ENCODE measurements around the gene SLC16A5. TPM values are rescaled to one million over a fixed set of nuclear protein-coding genes. Genes with fewer than 3 reads are reported as not detected.

Gene SLC16A5
- polyA plus RNA-seq, 1 donor from 2014 or later = not detected

DNA sequence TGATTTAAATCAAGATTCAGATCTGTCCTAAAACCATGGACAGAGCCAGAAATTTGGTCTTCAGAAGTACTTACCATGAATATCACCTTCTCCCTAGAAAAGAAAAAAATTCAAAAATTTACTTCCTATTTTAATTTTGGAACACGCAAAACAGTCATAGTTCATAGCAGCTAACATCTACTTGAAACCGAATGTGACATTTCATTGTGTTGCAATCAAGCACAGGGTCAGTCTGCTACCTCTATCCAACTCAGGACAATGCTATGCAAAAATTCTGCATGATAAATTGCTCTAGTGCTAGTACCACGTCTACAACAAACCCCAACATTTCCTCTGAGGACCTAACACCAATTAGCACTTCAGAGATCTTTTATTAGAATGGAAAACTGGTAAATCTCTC, 58.8 kb downstream of the SLC16A5 start:
- Histone ChIP-seq H4K20me1 (ENCODE audit: insufficient read depth) (peaks cover 70% of the 10 kb centered on the region), H3K79me2 (replicated peaks; ENCODE audit: insufficient read depth, low read length) (peaks cover 68% of the 10 kb centered on the region), H3K9ac (ENCODE audit: low read length) (no peak overlapping the region), H3K9me2 (ENCODE audit: insufficient read depth, low read length) (no peaks in the 10 kb centered on the region), H3K27ac (ENCODE audit: low read length) (no peak overlapping the region), H3F3A (ENCODE audit: insufficient read depth, low read length, poor library complexity, severe bottlenecking) (no peaks in the 10 kb centered on the region), H3K4me3 (ENCODE audit: low read length) (no peak overlapping the region), H3K36me3 (ENCODE audit: insufficient read depth, low read length) (peaks cover 24% of the 10 kb centered on the region), H3K9me3 (ENCODE audit: low read length) (no peaks in the 10 kb centered on the region), H3K4me2 (ENCODE audit: low read length) (no peak overlapping the region), H3K27me3 (ENCODE audit: insufficient read depth, low read depth, low read length) (no peaks in the 10 kb centered on the region), H2AFZ (ENCODE audit: low read depth, low read length) (no peak overlapping the region)
- TF ChIP-seq MXI1 (conservative IDR thresholded peaks at IDR 0.05; ENCODE audit: poor library complexity, severe bottlenecking) (no peak), EZH2 (IDR thresholded peaks at IDR 0.05; ENCODE audit: borderline replicate concordance, insufficient read depth, low read length, poor library complexity, severe bottlenecking) (no peak), TAF1 (IDR thresholded peaks at IDR 0.05; ENCODE audit: low read depth) (no peak), RAD21 (conservative IDR thresholded peaks at IDR 0.05) (no peak), EP300 (conservative IDR thresholded peaks at IDR 0.05; ENCODE audit: poor library complexity, severe bottlenecking) (no peak), POLR2AphosphoS5 (IDR thresholded peaks at IDR 0.05) (no peak), SMC3 (conservative IDR thresholded peaks at IDR 0.05; ENCODE audit: poor library complexity) (no peak)
- TF ChIP-seq, protein P1, sequence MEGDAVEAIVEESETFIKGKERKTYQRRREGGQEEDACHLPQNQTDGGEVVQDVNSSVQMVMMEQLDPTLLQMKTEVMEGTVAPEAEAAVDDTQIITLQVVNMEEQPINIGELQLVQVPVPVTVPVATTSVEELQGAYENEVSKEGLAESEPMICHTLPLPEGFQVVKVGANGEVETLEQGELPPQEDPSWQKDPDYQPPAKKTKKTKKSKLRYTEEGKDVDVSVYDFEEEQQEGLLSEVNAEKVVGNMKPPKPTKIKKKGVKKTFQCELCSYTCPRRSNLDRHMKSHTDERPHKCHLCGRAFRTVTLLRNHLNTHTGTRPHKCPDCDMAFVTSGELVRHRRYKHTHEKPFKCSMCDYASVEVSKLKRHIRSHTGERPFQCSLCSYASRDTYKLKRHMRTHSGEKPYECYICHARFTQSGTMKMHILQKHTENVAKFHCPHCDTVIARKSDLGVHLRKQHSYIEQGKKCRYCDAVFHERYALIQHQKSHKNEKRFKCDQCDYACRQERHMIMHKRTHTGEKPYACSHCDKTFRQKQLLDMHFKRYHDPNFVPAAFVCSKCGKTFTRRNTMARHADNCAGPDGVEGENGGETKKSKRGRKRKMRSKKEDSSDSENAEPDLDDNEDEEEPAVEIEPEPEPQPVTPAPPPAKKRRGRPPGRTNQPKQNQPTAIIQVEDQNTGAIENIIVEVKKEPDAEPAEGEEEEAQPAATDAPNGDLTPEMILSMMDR (IDR thresholded peaks at IDR 0.05; ENCODE audit: poor library complexity, severe bottlenecking) = no peak
- TF ChIP-seq, protein P2, sequence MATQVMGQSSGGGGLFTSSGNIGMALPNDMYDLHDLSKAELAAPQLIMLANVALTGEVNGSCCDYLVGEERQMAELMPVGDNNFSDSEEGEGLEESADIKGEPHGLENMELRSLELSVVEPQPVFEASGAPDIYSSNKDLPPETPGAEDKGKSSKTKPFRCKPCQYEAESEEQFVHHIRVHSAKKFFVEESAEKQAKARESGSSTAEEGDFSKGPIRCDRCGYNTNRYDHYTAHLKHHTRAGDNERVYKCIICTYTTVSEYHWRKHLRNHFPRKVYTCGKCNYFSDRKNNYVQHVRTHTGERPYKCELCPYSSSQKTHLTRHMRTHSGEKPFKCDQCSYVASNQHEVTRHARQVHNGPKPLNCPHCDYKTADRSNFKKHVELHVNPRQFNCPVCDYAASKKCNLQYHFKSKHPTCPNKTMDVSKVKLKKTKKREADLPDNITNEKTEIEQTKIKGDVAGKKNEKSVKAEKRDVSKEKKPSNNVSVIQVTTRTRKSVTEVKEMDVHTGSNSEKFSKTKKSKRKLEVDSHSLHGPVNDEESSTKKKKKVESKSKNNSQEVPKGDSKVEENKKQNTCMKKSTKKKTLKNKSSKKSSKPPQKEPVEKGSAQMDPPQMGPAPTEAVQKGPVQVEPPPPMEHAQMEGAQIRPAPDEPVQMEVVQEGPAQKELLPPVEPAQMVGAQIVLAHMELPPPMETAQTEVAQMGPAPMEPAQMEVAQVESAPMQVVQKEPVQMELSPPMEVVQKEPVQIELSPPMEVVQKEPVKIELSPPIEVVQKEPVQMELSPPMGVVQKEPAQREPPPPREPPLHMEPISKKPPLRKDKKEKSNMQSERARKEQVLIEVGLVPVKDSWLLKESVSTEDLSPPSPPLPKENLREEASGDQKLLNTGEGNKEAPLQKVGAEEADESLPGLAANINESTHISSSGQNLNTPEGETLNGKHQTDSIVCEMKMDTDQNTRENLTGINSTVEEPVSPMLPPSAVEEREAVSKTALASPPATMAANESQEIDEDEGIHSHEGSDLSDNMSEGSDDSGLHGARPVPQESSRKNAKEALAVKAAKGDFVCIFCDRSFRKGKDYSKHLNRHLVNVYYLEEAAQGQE (IDR thresholded peaks at IDR 0.05; ENCODE audit: borderline replicate concordance) = no peak

GRCh38 chr17:75147878-75148546, 60.3 kb downstream of the SLC16A5 start:
- H4K20me1 ChIP-seq (ENCODE audit: insufficient read depth) = peaks cover 62% of the 10 kb centered on the region
- H2AFZ ChIP-seq (ENCODE audit: low read depth, low read length) = no peak overlapping the region
- H3K27me3 ChIP-seq (ENCODE audit: insufficient read depth, low read depth, low read length) = no peaks in the 10 kb centered on the region
- no peaks in the 10 kb centered on the region for H3K9me2 ChIP-seq (ENCODE audit: insufficient read depth, low read length)
- H3K36me3 ChIP-seq (ENCODE audit: insufficient read depth, low read length) = peaks cover 24% of the 10 kb centered on the region
- peak overlapping the region; percentile 32 for H3K4me3 ChIP-seq (ENCODE audit: low read length)
- no peaks in the 10 kb centered on the region for H3K9me3 ChIP-seq (ENCODE audit: low read length)
- H3K79me2 ChIP-seq (replicated peaks; ENCODE audit: insufficient read depth, low read length) = peaks cover 82% of the 10 kb centered on the region
- H3K4me2 ChIP-seq (ENCODE audit: low read length) = no peak overlapping the region
- H3K27ac ChIP-seq (ENCODE audit: low read length) = no peak overlapping the region
- no peak for TF ChIP-seq EZH2 (IDR thresholded peaks at IDR 0.05; ENCODE audit: borderline replicate concordance, insufficient read depth, low read length, poor library complexity, severe bottlenecking)
- TF ChIP-seq SMC3 (conservative IDR thresholded peaks at IDR 0.05; ENCODE audit: poor library complexity) = no peak
- TF ChIP-seq EP300 (conservative IDR thresholded peaks at IDR 0.05; ENCODE audit: poor library complexity, severe bottlenecking) = no peak
- TF ChIP-seq, protein P1 (IDR thresholded peaks at IDR 0.05; ENCODE audit: poor library complexity, severe bottlenecking) = no peak
- no peak for TF ChIP-seq MXI1 (conservative IDR thresholded peaks at IDR 0.05; ENCODE audit: poor library complexity, severe bottlenecking)
- TF ChIP-seq, protein P2 (IDR thresholded peaks at IDR 0.05; ENCODE audit: borderline replicate concordance) = no peak
- TF ChIP-seq RAD21 (conservative IDR thresholded peaks at IDR 0.05) = no peak
- TF ChIP-seq TAF1 (IDR thresholded peaks at IDR 0.05; ENCODE audit: low read depth) = no peak
- no peak for TF ChIP-seq POLR2AphosphoS5 (IDR thresholded peaks at IDR 0.05)
- no peak overlapping the region for H3K9ac ChIP-seq (ENCODE audit: low read length)
- no peaks in the 10 kb centered on the region for H3F3A ChIP-seq (ENCODE audit: insufficient read depth, low read length, poor library complexity, severe bottlenecking)
